HG03575 (cell line): Measurements from ENCODE around the gene ACAP2.
"Not testable (repeated sequence)": the region's sequence is repeated elsewhere in the genome, so short reads cannot be mapped to it uniquely, and the experiment has no call there.

ENCODE experiments used
- ATAC-seq: cut with Tn5 transposase; IDR thresholded peaks from one replicate; pipeline ENCODE4 v1.9.1; 2021; ENCODE audit not compliant: unreplicated experiment, insufficient number of reproducible peaks, low FRiP score; ENCODE audit errors: extremely low read depth

Gene ACAP2, protein sequence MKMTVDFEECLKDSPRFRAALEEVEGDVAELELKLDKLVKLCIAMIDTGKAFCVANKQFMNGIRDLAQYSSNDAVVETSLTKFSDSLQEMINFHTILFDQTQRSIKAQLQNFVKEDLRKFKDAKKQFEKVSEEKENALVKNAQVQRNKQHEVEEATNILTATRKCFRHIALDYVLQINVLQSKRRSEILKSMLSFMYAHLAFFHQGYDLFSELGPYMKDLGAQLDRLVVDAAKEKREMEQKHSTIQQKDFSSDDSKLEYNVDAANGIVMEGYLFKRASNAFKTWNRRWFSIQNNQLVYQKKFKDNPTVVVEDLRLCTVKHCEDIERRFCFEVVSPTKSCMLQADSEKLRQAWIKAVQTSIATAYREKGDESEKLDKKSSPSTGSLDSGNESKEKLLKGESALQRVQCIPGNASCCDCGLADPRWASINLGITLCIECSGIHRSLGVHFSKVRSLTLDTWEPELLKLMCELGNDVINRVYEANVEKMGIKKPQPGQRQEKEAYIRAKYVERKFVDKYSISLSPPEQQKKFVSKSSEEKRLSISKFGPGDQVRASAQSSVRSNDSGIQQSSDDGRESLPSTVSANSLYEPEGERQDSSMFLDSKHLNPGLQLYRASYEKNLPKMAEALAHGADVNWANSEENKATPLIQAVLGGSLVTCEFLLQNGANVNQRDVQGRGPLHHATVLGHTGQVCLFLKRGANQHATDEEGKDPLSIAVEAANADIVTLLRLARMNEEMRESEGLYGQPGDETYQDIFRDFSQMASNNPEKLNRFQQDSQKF

DNA sequence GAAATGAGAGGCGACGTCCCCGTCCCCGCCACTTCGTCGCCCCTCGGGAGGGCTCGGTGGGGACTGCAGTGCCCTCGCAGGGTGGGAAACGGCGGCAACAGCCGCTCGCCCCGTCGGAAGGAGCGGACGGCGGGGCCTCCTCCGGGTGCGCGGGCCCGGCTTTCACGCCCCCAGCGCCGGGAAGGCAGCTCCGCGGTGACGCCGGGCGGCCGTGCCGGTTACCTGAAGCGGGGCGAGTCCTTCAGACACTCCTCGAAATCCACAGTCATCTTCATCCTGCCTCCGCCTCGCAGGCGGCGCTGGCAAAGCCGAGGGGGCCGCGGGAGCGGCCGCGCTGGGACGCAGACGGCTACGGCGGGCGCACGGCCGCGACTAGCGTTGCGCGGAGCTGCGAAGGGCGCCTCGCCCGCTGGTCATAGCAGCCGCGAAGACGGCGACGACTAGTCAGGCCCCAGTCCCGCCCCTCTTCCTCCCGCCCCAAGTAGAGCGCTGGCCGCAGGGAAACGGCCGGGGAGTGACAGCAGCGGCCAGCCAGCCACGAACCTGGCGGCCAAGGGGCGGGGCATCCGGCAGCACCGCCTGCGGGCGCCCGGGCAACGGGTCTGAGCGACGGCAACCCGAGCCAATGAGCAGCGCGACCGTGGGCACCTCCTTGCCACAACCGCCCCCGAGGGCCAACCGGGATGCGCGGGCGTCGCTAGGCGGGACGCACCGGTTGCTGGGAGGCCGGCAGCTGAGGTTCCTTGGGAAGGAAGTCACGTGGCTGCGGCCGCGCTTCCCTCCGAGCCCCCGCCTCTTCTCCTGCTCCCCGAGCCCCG is at the start of gene ACAP2:
TSS of gene ACAP2 (minus strand) at position 448 of the 818 bp plus-strand sequence. CDS start at position 275, 173 bp downstream.
- peak; percentile 64 for ATAC-seq

DNA sequence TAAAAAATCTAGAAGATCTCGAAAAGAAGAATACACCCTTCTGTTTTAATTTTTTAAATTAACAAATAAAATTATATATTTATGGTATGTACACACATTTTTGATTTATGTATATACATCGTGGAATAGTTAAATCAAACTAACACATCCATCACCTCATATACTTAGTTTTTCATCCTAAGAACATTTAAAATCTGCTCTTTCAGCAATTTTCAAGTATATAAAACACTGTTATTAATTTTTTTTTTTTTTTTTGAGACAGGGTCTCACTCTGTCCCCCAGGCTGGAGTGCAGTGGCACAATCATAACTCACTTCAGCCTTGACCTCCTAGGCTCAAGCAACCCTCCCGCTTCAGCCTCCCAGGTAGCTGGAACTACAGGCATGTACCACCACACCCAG is 32.8 kb upstream of the ACAP2 start:
- no peak for ATAC-seq

DNA sequence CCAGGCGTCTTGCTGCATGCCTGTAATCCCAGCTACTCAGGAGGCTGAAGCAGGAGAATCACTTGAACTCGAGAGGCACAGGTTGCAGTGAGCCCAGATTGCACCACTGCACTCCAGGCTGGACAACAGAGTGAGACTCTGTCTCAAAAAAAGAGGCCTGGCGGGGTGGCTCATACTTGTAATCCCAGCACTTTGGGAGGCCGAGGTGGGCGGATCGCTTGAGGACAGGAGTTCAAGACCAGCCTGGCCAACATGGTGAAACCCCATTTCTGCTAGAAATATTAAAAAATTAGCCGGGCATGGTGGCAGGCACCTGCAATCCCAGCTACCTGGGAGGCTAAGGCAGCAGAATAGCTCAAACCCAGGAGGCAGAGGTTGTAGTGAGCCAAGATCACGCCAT is 32.3 kb upstream of the ACAP2 start:
- ATAC-seq: not testable (repeated sequence)

DNA sequence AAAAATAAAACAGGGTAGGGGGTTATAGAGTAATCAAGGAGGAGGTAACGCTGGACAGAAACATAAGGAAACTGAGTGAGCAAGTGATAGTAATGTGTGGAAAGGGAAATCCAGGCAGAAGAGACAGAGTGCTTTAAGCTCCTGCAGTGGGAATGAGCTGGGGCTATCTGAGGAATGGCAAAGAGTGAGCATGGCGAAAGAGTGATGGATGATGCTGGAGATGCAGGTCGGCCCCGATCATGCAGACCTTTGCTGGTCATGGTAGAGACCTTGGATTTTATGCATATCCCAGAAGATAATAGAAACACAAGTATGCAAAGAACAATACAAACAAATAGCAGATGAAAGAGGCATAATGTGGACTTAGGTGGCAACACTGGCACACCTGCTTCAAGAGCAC is 26.0 kb upstream of the ACAP2 start:
- no peak for ATAC-seq

DNA sequence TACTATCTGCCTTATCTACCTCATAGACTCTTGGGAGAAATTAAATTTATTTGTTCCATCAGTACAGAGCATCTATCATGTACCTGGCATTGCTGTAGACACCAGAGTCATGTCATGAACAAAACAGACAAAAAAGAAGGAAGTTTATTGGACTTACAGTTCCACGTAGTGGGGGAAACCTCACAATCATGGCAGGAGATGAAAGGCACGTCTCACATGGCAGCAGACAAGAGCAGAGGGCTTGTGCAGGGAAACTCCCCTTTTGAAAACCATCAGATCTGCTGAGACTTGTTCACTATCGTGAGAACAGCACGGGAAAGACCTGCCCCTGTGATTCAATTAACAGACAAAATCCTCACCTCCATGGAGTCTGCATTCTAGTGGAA is 25.6 kb upstream of the ACAP2 start:
- no peak for ATAC-seq

DNA sequence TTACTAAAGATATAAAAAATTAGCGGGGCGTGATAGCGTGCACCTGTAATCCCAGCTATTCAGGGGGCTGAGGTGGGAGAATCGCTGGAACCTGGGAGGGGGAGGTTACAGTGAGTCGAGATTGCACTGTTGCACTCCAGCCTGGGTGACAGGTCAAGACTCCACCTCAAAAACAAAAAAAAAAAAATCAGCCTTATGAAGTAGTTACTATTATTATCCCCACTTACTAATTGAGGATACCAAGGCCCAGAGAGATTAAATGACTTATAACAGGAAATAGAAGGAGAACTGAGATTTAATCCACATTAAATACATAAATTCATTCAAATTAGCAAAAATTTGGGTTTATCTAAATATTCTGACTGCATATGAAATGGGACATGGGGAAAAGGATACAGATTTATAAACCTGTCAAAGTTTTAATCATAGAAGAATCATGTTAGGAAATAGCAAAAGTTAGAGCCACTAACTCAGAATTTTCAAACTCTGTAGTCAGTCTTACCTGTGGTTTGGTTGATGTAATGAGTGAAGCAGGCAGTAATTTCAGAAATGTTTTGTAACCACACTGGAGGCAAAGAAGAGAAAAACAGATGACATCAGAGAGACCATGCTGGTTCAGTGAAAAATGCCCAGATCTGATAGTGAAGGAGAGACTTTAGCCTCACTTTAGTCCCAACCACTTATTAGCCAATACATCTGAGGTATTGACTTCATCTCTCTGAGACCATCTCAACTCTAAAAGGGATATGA is 25.0 kb upstream of the ACAP2 start:
- ATAC-seq: no peak

DNA sequence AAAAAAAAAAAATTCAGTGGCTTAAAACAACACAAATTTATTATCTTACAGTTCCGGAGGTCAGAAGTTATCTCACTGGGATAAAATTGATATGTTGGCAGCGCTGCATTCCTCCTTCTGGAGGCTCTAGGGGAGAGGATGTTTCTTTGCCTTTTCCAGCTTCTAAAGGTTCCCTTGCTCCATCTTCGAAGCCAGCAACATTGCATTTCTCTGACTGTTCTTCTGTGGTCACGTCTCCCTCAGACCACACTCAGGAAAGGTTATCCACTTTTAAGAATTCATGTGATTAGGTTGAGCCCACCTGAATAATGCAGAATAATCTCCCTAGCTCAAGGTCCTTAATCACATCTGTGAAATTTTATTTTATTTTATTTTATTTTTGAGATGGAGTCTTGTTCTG is 23.4 kb upstream of the ACAP2 start:
- no peak for ATAC-seq

DNA sequence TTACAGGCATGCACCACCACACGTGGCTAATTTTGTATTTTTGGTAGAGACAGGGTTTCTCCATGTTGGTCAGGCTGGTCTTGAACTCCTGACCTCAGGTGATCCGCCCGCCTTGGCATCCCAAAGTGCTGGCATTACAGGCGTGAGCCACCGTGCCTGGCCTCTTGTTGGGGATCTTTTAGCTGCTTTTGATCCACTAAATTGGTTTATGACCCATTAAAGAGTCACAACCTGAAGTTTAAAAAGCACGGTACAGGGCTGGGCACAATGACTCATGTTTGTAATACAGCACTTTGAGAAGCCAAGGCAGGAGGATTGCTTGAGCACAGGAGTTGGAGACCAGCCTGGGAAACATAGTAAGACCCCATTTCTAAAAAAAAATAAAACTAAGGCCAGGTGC is 20.1 kb upstream of the ACAP2 start:
- ATAC-seq: not testable (repeated sequence)

DNA sequence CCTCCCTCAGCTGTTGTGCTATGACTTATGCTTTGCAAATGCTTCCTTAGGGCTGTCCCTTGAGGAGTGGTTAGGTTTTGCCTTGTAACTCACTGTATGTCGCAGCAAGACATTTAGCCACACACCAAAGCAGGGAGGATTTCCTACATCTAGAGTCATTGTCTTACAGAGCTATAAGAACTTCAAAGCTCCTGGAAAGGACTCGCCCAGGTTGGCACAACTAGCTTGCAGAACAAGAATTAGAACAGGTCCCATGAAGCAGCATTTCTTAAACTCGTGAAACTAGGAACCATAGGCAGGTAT is 19.4 kb upstream of the ACAP2 start:
- ATAC-seq: no peak

DNA sequence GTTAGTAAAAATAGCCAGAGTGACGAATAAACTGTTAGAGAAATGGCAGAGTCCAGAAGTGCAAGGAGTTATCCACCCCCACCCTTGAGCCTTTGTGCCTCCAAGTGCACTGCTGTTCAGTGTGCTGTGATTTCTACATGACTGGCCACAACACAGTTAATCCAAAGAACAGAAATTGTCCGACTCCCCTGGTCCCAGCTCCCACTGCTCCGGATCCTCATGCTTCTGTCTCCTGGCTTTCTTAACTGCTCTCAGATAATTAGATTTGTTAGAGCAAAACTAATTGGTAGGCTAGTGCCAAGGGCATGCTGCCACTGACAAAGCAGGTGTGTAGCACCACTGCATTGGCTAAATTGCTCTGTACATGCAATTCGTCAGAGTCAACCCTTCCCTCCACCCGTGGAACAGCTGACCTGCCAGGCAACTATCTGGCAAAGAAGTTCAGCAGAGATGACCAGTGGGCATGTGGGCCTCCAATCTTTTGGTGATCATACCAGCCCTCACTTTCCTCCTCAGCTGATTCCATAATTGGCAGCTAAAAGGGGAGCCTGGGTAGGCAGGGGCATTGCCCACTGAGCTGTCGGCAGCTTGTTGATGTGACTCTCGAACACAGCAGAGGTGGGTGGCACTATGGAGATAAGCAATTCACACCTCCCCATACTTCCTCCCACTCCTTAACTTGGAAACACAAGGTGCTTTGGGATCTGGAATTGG is 18.9 kb upstream of the ACAP2 start:
- no peak for ATAC-seq

DNA sequence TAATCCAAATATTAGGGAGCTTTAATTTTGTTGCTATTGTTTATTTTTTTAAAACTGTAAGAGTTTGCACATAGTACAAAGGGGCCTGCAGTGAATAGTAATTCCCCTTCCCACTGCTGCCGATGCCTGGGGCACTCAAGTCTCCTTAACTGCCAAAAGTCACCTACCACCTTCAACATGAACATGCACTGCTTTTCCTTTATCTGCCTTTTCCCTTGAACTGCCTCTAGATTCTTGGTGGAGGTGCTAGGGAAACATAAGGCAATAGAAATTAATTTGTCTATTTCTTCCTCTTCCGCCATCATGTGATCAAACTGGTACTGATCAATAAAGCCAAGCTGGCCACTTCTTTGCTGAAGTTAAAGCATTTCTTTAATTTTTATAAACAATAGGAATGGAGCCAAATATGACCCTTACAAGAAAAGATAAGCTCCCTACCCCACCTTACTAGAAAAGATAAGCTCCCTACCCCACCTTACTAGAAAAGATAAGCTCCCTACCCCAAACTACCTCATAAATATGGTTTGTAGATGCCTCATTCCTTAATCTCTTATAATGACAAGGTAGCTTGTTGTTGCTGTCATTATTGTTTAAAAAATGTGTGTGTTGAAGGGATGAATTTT is 17.4 kb upstream of the ACAP2 start:
- ATAC-seq: no peak

DNA sequence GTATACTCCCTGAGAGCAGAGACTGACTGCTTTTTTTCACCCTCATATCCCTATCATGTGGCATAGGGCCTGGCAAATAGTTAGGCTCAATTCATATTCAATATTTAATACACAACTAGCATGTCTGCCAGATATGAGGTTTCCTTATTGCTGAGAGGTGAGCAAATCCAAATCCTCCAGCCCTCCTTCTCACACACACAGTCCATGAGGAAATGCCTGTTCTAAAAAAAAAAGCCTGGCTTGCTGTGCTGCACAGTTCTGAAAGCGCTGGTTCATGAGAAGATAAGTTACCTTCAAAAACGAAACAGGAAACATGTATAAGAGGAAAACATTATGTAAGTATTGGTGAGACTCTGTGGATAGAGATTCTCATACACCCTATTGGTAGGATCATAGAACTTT is 15.5 kb upstream of the ACAP2 start:
- no peak for ATAC-seq

DNA sequence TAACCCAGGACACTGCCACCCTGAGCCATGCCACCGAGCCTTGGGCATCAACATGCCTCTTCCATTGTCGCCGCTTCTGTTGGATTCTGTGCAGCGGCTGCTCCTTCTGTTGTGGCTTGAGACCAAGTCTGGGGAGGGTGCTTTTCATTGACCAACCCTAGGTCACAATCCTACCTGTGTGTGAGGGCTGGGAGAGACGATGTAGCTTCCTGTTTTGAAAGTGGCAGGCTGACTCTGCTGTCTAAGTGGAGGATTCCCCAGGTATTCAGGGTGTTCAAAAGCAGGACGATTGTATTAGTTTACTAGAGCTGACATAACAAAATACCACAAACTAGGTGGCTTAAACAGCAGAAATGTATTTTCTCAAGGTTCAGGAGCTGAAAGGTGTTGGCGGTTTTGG is 13.0 kb upstream of the ACAP2 start:
- ATAC-seq: no peak

DNA sequence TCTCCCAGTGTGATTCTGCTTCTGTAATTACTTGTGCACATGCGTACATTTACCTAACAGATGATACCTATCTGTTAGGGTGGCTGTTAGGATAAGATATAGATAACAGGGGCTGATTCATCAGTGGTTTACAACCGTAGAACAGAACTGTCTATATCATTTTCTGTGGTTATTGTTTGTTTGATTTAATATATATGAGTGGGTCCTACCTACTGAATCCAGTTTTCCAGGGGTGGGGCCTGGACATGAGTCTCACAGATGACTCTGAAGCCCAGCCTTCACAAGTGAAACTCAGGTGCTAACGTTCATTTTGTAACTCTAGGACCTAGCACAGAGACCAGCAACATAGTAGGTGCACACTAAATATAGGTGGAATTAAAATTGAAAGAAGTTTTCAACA is 10.4 kb upstream of the ACAP2 start:
- ATAC-seq: no peak

DNA sequence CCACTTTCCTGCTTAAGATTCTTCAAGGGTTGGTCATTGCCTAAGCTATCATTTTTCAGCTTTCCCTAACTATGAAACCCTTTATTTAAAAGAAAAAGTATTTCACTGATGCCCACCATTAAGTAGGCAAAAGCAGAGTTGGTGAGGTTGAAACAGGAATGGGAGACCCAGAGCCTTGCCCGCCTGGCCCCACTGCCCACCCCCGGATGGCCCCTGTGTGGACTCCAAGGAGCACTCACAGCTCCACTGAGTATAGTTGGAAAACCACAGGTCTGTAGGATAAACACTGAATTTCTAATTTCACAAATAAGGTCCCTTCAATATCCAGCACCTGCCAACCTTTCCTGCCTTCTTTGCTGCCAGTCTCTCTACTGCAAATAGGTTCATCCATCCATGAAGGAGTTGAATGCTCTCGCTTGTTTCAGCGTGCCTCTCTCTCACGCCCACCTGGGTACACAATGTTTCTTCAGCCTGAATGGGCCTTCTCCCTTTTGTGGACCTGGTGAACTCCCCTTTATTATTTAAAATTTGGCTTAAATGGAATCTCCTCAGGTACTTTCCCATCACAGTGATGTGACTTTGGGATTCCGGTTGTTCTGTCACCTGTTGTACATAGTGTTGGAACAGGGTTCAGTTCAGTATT is 8.7 kb upstream of the ACAP2 start:
- ATAC-seq: no peak

DNA sequence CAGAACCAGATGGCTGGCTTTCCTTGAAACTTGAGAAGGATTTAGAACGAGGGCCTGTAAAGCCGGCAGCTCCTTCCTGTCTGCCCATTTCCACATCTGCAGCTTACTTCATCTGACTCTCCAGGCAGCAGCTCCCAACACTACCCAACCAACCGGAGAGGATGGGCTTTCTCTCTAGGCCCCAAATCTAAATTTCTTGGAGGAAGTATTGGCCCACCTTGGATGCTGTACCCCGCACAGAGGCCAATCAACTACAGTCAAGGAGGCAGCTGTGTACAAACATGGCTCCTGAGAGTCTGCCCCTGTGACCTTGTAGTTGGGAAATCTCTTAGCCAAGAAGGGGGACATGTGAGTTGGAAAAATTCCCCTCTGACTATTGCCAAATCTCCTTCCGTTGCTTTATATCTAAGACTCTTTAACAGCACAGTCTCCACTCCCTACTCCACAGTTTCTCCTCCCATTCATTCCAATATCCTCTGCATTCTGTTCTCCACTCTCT is 8.0 kb upstream of the ACAP2 start:
- no peak for ATAC-seq

DNA sequence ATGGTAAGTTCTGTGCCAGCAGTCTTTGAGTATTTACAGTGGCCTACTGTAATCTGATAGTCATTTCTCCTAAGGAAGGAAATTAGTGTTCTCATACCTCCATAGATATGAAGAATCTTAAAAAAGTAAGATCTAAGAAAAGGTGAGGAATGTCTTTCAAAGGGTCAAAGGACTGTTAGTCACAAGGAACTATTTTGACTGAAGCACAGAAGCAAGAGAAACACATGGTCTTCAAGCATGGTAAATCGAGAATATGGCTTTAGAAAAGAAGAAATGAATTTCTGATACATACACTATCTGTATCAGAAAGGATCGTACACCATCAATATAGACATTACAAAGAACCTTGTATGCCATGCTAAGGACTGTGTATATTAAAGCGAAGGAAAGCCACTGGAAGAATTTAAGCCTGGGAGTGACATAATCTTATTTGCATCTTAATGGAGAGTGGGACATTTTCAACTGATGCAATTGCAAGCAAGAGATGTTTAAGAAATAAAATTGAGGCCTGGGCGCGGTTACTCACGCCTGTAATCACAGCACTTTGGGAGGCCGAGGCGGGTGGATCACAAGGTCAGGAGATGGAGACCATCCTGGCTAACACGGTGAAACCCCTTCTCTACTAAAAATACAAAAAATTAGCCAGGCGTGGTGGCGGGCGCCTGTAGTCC is 5.5 kb upstream of the ACAP2 start:
- no peak for ATAC-seq
